DND-41 (cell line): ENCODE results near the gene ATG5.

Experiments used
- ATAC-seq: fragments of 200-7000 bp; cut with Tn5 transposase; 3 replicates; pipeline ENCODE4 v1.9.1; 2021; ENCODE audit warnings: low read depth; ENCODE audit not compliant: insufficient read depth
- DNase-seq: peaks from one replicate; pipeline ENCODE4 v3.0.0-alpha.2; 2020
- H2AFZ ChIP-seq: 2 replicates; pipeline ENCODE4 v1.6.0; 2012; ENCODE audit warnings: low read depth, low read length
- H3K27ac ChIP-seq: 2 replicates; pipeline ENCODE4 v1.5.1; 2012; ENCODE audit warnings: low read length, inconsistent platforms
- H3K27me3 ChIP-seq: fragments of 200-600 bp; sonication (generic); 2 replicates; pipeline ENCODE4 v1.6.0; 2012; ENCODE audit warnings: low read length, mild to moderate bottlenecking, inconsistent platforms; ENCODE audit not compliant: insufficient read depth, poor library complexity
- H3K36me3 ChIP-seq: 2 replicates; pipeline ENCODE4 v1.5.1; 2012; ENCODE audit warnings: low read length, inconsistent platforms; ENCODE audit not compliant: insufficient read depth
- H3K4me1 ChIP-seq: 2 replicates; pipeline ENCODE4 v1.5.1; 2012; ENCODE audit warnings: mild to moderate bottlenecking, low read length; ENCODE audit not compliant: insufficient read depth
- H3K4me2 ChIP-seq: 2 replicates; pipeline ENCODE4 v1.6.0; 2012; ENCODE audit warnings: mild to moderate bottlenecking, moderate library complexity, low read length, inconsistent platforms; ENCODE audit not compliant: insufficient read depth
- H3K4me3 ChIP-seq, 2 experiments: fragments of 200-600 bp in 1 of 2; shearing (Covaris generic) in 1 of 2; 2 replicates each; pipeline ENCODE4 v1.5.1; 2012 to 2016; ENCODE audit warnings: inconsistent platforms in 2 of 2, low read length in 2 of 2, mild to moderate bottlenecking in 2 of 2, low read depth in 1 of 2, moderate library complexity in 1 of 2
- H3K79me2 ChIP-seq: 2 replicates; pipeline ENCODE4 v1.6.0; 2012; ENCODE audit warnings: low read length, inconsistent platforms; ENCODE audit not compliant: insufficient read depth
- H3K9ac ChIP-seq: 2 replicates; pipeline ENCODE4 v1.6.0; 2012; ENCODE audit warnings: low read depth, mild to moderate bottlenecking, inconsistent platforms, low read length, moderate library complexity
- H3K9me3 ChIP-seq: 2 replicates; pipeline ENCODE4 v1.5.1; 2012; ENCODE audit warnings: low read length, moderate library complexity, mild to moderate bottlenecking, inconsistent platforms; ENCODE audit not compliant: insufficient read depth, severe bottlenecking
- H4K20me1 ChIP-seq: 2 replicates; pipeline ENCODE4 v1.6.0; 2012; ENCODE audit warnings: low read length; ENCODE audit not compliant: insufficient read depth
- EZH2 ChIP-seq: IDR thresholded peaks from 3 replicates; pipeline ENCODE4 v1.6.1; 2012; ENCODE audit warnings: borderline replicate concordance, low read depth, mild to moderate bottlenecking, moderate library complexity, low read length, inconsistent platforms; ENCODE audit not compliant: severe bottlenecking
- TF ChIP-seq, protein P1 (sequence below): IDR thresholded peaks from 2 replicates; pipeline ENCODE4 v1.5.1; 2012; ENCODE audit warnings: borderline replicate concordance, low read length, moderate library complexity, mild to moderate bottlenecking; ENCODE audit not compliant: poor library complexity, severe bottlenecking; ENCODE audit errors: extremely low read depth

The ATG5 gene

DNA sequence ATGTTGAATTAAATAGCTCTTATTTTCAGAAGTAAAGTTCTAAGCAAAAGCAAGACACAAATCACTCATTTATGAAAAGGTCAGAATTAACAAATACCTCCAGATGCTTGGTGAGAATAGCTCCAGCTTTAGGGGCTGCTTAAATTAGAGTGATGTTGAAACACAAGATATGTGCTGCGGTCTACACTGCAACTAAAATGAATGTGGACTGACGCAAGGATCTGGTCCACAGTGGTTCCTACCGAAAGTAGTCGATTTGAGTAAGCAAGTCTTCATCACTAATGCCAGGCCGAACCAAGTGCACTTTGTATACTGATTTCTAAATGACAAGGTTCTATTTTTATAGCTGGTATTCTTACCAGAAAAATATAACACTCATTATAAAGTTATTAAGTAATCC, 143.1 kb downstream of the ATG5 start:
- H3K27ac ChIP-seq, result no peak overlapping the region
- no peaks in the 10 kb centered on the region for H3K9me3 ChIP-seq
- H3K79me2 ChIP-seq, result no peaks in the 10 kb centered on the region
- TF ChIP-seq, protein P1, sequence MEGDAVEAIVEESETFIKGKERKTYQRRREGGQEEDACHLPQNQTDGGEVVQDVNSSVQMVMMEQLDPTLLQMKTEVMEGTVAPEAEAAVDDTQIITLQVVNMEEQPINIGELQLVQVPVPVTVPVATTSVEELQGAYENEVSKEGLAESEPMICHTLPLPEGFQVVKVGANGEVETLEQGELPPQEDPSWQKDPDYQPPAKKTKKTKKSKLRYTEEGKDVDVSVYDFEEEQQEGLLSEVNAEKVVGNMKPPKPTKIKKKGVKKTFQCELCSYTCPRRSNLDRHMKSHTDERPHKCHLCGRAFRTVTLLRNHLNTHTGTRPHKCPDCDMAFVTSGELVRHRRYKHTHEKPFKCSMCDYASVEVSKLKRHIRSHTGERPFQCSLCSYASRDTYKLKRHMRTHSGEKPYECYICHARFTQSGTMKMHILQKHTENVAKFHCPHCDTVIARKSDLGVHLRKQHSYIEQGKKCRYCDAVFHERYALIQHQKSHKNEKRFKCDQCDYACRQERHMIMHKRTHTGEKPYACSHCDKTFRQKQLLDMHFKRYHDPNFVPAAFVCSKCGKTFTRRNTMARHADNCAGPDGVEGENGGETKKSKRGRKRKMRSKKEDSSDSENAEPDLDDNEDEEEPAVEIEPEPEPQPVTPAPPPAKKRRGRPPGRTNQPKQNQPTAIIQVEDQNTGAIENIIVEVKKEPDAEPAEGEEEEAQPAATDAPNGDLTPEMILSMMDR, result no peak
- TF ChIP-seq EZH2, result no peak
- no peaks in the 10 kb centered on the region for H3K27me3 ChIP-seq
- H3K9ac ChIP-seq, result no peak overlapping the region
- peaks cover 11% of the 10 kb centered on the region for H3K36me3 ChIP-seq
- no peaks in the 10 kb centered on the region for H4K20me1 ChIP-seq
- DNase-seq (no peak), ATAC-seq (no peak)
- H3K4me2 ChIP-seq, result no peak overlapping the region
- H2AFZ ChIP-seq, result no peak overlapping the region
- peaks cover 28% of the 10 kb centered on the region for H3K4me1 ChIP-seq
- H3K4me3 ChIP-seq, result no peak overlapping the region

DNA sequence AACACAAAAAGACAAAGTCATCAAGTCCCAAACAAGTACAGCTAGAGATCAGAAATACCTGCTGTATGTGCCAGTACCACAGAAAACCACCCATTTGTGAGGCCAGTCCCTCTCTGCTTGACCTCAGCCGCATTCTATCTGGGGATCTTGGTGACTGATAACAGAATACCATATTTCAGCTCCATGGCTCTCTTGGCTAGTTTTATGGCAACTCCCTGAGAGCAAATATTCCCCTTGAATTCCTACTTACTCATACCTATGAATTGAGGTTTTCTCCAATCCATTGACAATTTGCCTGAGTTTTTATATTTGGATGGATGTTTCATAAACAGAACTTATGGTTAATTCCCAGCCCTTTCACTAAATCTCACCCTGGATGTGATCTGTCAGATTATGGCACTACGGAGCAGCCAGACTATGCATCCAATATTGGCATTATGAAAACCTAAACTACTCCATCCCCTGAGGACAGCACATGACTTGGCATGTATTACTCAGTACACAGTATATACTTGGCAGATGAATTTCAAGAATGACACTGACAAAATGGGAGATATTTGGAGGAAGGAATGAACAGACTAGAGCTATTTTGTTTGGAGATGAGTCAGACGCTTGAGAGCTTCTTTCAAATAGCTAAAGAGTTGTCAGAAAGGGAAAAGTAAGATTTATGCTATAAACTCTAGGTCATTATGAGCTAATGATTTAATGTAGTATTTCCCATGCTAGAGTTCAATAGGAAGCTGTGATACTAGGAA, 143.7 kb downstream of the ATG5 start:
- peaks cover 11% of the 10 kb centered on the region for H3K36me3 ChIP-seq
- H3K27ac ChIP-seq, result no peak overlapping the region
- ATAC-seq, result no peak
- TF ChIP-seq, protein P1, result no peak
- no peak for TF ChIP-seq EZH2
- no peak overlapping the region for H3K4me3 ChIP-seq
- no peaks in the 10 kb centered on the region for H3K79me2 ChIP-seq
- no peak overlapping the region for H3K9ac ChIP-seq
- no peaks in the 10 kb centered on the region for H4K20me1 ChIP-seq
- no peaks in the 10 kb centered on the region for H3K27me3 ChIP-seq
- peaks cover 21% of the 10 kb centered on the region for H3K4me1 ChIP-seq
- H3K9me3 ChIP-seq, result no peaks in the 10 kb centered on the region
- H3K4me2 ChIP-seq, result no peak overlapping the region
- no peak for DNase-seq
- no peak overlapping the region for H2AFZ ChIP-seq

DNA sequence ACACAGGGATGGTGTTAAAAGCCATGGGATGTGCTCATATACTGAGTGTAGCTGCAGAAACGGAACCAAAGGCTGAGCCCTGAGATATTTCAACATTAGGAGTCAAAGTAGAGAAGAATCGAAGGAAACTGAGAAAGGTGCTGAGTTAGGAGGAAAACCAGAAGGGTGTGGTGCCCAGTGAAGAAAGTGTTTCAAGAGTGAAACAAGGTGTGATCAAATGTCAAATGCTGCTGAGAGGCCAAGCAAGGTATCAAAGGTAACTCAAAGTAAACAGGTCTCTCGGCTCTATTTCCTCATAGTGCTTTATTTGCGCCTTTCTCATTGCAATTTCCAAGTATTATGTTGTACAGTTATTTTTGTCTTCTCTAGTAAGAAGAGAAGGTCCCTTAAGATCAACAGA, 145.4 kb downstream of the ATG5 start:
- no peak overlapping the region for H3K27ac ChIP-seq

More for the DNA sequence above, 145.4 kb downstream of the ATG5 start:
- Histone ChIP-seq H3K4me3 (no peak overlapping the region), H2AFZ (no peak overlapping the region), H4K20me1 (no peaks in the 10 kb centered on the region), H3K4me2 (no peak overlapping the region), H3K4me1 (peaks cover 19% of the 10 kb centered on the region), H3K36me3 (no peaks in the 10 kb centered on the region), H3K27me3 (no peaks in the 10 kb centered on the region), H3K9ac (no peak overlapping the region), H3K9me3 (no peaks in the 10 kb centered on the region), H3K79me2 (no peaks in the 10 kb centered on the region)
- ATAC-seq (no peak), DNase-seq (no peak)
- TF ChIP-seq EZH2, result no peak
- TF ChIP-seq, protein P1, result no peak
